Activated gamma-delta T cell treated with anti-CD3 and anti-CD28 coated beads, Interleukin-2, amount 50 U/mL, for 16 hours (primary cell): ENCODE data around the gene NTF3.

ENCODE experiments used
- DNase-seq: peaks from one replicate; pipeline ENCODE4 v3.0.0-alpha.2; 2020; ENCODE audit warnings: low read depth

Gene NTF3

GRCh38 chr12:5489017-5489416 is 57.1 kb downstream of the NTF3 start:
- no peak for DNase-seq

- no peak for DNase-seq
Observed at GRCh38 chr12:5489760-5490406, 58.0 kb downstream of the NTF3 start.

GRCh38 chr12:5492562-5492961 is 60.7 kb downstream of the NTF3 start:
- no peak for DNase-seq

GRCh38 chr12:5493018-5493417 is 61.1 kb downstream of the NTF3 start:
- no peak for DNase-seq

GRCh38 chr12:5494343-5494742 is 62.4 kb downstream of the NTF3 start:
- no peak for DNase-seq

GRCh38 chr12:5497329-5498053 is 65.6 kb downstream of the NTF3 start:
- no peak for DNase-seq

GRCh38 chr12:5498076-5498475 is 66.2 kb downstream of the NTF3 start:
- no peak for DNase-seq

GRCh38 chr12:5498806-5499205 is 66.9 kb downstream of the NTF3 start:
- no peak for DNase-seq

- DNase-seq, result no peak
Observed at GRCh38 chr12:5499566-5500330, 67.8 kb downstream of the NTF3 start.

GRCh38 chr12:5500331-5500659 is 68.4 kb downstream of the NTF3 start:
- no peak for DNase-seq

GRCh38 chr12:5503774-5504173 is 71.9 kb downstream of the NTF3 start:
- DNase-seq, result no peak

GRCh38 chr12:5505116-5505515 is 73.2 kb downstream of the NTF3 start:
- DNase-seq, result no peak

- no peak for DNase-seq
Observed at GRCh38 chr12:5505751-5506150, 73.8 kb downstream of the NTF3 start.

- no peak for DNase-seq
Observed at GRCh38 chr12:5506295-5506694, 74.4 kb downstream of the NTF3 start.

GRCh38 chr12:5506821-5507231 is 74.9 kb downstream of the NTF3 start:
- DNase-seq, result no peak

GRCh38 chr12:5507401-5507935 is 75.6 kb downstream of the NTF3 start:
- no peak for DNase-seq

- no peak for DNase-seq
Observed at GRCh38 chr12:5507944-5508343, 76.0 kb downstream of the NTF3 start.

- no peak for DNase-seq
Observed at GRCh38 chr12:5509102-5509501, 77.2 kb downstream of the NTF3 start.

- no peak for DNase-seq
Observed at GRCh38 chr12:5509557-5509956, 77.6 kb downstream of the NTF3 start.

- DNase-seq, result no peak
Observed at GRCh38 chr12:5510251-5510805, 78.4 kb downstream of the NTF3 start.

- DNase-seq, result no peak
Observed at GRCh38 chr12:5511256-5511643, 79.3 kb downstream of the NTF3 start.
